Panc1 (cell line): ENCODE results near the gene ECHDC3. TPM values are rescaled to one million over a fixed set of nuclear protein-coding genes. Genes with fewer than 3 reads are reported as not detected.

Source experiments
- ATAC-seq: fragments of 200-7000 bp; cut with Tn5 transposase; 2 replicates; pipeline ENCODE4 v1.9.1; 2020; ENCODE audit warnings: mild to moderate bottlenecking, moderate library complexity
- BruUV-seq: library from RNA; stranded (reverse); fragments of 400-500 nt; replicated peaks from 2 replicates; lab custom pipeline; 2021; lab: Mats Ljungman, UMichigan
- CTCF ChIA-PET: fragments of 300-600 bp; sonication (Branson Sonifier 250); formaldehyde crosslinking; loops from one replicate; lab custom pipeline; 2022; ENCODE audit warnings: antibody characterized with exemption; lab: Charles Lee
- POLR2A ChIA-PET: fragments of 300-600 bp; sonication (Branson Sonifier 250); formaldehyde crosslinking; loops from one replicate; lab custom pipeline; 2022; ENCODE audit warnings: antibody characterized with exemption; lab: Charles Lee
- DNase-seq: peaks from one replicate; pipeline ENCODE4 v3.0.0-alpha.2; 2010; ENCODE audit warnings: low read depth, low spot score
- H3K27ac ChIP-seq: 2 replicates; pipeline ENCODE4 v1.5.1; 2011; ENCODE audit warnings: mild to moderate bottlenecking, low read length, inconsistent platforms
- H3K27me3 ChIP-seq: fragments of 200-500 bp; sonication (Bioruptor generic); 2 replicates; pipeline ENCODE4 v1.6.0; 2014; ENCODE audit warnings: low read length, inconsistent platforms; ENCODE audit not compliant: control insufficient read depth, insufficient read depth
- H3K36me3 ChIP-seq: fragments of 200-500 bp; sonication (Bioruptor generic); 2 replicates; pipeline ENCODE4 v1.5.1; 2014; ENCODE audit warnings: inconsistent platforms, mild to moderate bottlenecking, low read length, moderate library complexity; ENCODE audit not compliant: control insufficient read depth, insufficient read depth
- H3K4me1 ChIP-seq: 2 replicates; pipeline ENCODE4 v1.5.1; 2011; ENCODE audit warnings: inconsistent platforms, mild to moderate bottlenecking, low read length, moderate library complexity; ENCODE audit not compliant: control insufficient read depth, insufficient read depth
- H3K4me3 ChIP-seq, 2 experiments: 2 replicates each; pipeline ENCODE4 v1.5.1; 2011 to 2012; ENCODE audit warnings: low read depth in 2 of 2, low read length in 2 of 2, mild to moderate bottlenecking in 2 of 2, inconsistent platforms in 1 of 2, moderate library complexity in 1 of 2
- H3K9me3 ChIP-seq: fragments of 200-500 bp; sonication (Bioruptor generic); 2 replicates; pipeline ENCODE4 v1.5.1; 2014; ENCODE audit warnings: low read depth, mild to moderate bottlenecking, inconsistent platforms, low read length, moderate library complexity; ENCODE audit not compliant: control insufficient read depth, insufficient read depth
- CTCF ChIP-seq: fragments of 450-650 bp; IDR thresholded peaks from 2 replicates; pipeline ENCODE4 v1.5.1; 2017; ENCODE audit warnings: mild to moderate bottlenecking
- POLR2AphosphoS5 ChIP-seq: IDR thresholded peaks from 2 replicates; pipeline ENCODE4 v1.6.1; 2012; ENCODE audit warnings: mild to moderate bottlenecking, low read depth, low read length, moderate library complexity
- SIN3A ChIP-seq: IDR thresholded peaks from 2 replicates; pipeline ENCODE4 v1.6.1; 2012; ENCODE audit warnings: low read depth, mild to moderate bottlenecking, low read length, moderate library complexity, borderline replicate concordance; ENCODE audit not compliant: insufficient read depth
- TCF7L2 ChIP-seq: IDR thresholded peaks from 2 replicates; pipeline ENCODE4 v1.6.1; 2011; ENCODE audit warnings: mild to moderate bottlenecking, low read depth, low read length, inconsistent platforms
- in situ Hi-C: cut with HindIII; loops from 2 replicates; pipeline ENCODE4 v1.10.0; 2016; ENCODE audit warnings: low sequenced_read_pairs, low pct_unique_long_range_greater_than_20kb
- intact Hi-C: fragments of 100-400 bp; cut with micrococcal nuclease; formaldehyde crosslinking; loops from one replicate; pipeline ENCODE4 v1.10.0; 2022; ENCODE audit not compliant: unreplicated experiment
- total RNA-seq: library from RNA; stranded (reverse); gene quantifications from one replicate; pipeline ENCODE4 v1.2.1, GENCODE V29; 2021; ENCODE audit not compliant: unreplicated experiment
- TF ChIP-seq, protein P1 (sequence below), 2 experiments: IDR thresholded peaks; 2 replicates each; pipeline ENCODE4 v1.6.1; 2011 to 2012; ENCODE audit warnings: low read depth in 2 of 2, control low read depth in 1 of 2, low read length in 1 of 2, mild to moderate bottlenecking in 1 of 2, moderate library complexity in 1 of 2; ENCODE audit not compliant: insufficient read depth in 1 of 2

Gene ECHDC3
- total RNA-seq, 1 experiment from 2014 or later = 5.8 TPM

GRCh38 chr10:11698691-11699549 lies 43.3 kb upstream of the ECHDC3 start:
- ATAC-seq = no peak
- Histone ChIP-seq H3K36me3 (no peaks in the 10 kb centered on the region), H3K4me3 (no peak overlapping the region), H3K27ac (no peak overlapping the region), H3K9me3 (no peaks in the 10 kb centered on the region), H3K27me3 (no peaks in the 10 kb centered on the region), H3K4me1 (no peaks in the 10 kb centered on the region)
- in situ Hi-C loops (no loop called here), intact Hi-C loops (loop anchor here (2.0 kb wide), 1 partner anchor 58 kb away; no protein-coding TSS in a partner anchor)
- DNase-seq = no peak
- no TSS peak for BruUV-seq
- ChIA-PET CTCF (no interaction called here), POLR2A (no interaction called here)
- TF ChIP-seq TCF7L2 = no peak

GRCh38 chr10:11699550-11700097 lies 42.6 kb upstream of the ECHDC3 start:
- intact Hi-C loops = loop anchor here (2.0 kb wide), 1 partner anchor 57 kb away; no protein-coding TSS in a partner anchor
- H3K27me3 ChIP-seq = no peaks in the 10 kb centered on the region
- ChIA-PET POLR2A (no interaction called here), CTCF (no interaction called here)
- H3K9me3 ChIP-seq = no peaks in the 10 kb centered on the region
- no peaks in the 10 kb centered on the region for H3K36me3 ChIP-seq
- no peak overlapping the region for H3K4me3 ChIP-seq
- BruUV-seq = no TSS peak
- no peak overlapping the region for H3K27ac ChIP-seq
- ATAC-seq (no peak), DNase-seq (no peak)
- TF ChIP-seq TCF7L2 (no peak), SIN3A (no peak), POLR2AphosphoS5 (no peak), CTCF (no peak)
- TF ChIP-seq, protein P1, sequence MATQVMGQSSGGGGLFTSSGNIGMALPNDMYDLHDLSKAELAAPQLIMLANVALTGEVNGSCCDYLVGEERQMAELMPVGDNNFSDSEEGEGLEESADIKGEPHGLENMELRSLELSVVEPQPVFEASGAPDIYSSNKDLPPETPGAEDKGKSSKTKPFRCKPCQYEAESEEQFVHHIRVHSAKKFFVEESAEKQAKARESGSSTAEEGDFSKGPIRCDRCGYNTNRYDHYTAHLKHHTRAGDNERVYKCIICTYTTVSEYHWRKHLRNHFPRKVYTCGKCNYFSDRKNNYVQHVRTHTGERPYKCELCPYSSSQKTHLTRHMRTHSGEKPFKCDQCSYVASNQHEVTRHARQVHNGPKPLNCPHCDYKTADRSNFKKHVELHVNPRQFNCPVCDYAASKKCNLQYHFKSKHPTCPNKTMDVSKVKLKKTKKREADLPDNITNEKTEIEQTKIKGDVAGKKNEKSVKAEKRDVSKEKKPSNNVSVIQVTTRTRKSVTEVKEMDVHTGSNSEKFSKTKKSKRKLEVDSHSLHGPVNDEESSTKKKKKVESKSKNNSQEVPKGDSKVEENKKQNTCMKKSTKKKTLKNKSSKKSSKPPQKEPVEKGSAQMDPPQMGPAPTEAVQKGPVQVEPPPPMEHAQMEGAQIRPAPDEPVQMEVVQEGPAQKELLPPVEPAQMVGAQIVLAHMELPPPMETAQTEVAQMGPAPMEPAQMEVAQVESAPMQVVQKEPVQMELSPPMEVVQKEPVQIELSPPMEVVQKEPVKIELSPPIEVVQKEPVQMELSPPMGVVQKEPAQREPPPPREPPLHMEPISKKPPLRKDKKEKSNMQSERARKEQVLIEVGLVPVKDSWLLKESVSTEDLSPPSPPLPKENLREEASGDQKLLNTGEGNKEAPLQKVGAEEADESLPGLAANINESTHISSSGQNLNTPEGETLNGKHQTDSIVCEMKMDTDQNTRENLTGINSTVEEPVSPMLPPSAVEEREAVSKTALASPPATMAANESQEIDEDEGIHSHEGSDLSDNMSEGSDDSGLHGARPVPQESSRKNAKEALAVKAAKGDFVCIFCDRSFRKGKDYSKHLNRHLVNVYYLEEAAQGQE (IDR thresholded peaks at IDR 0.05; ENCODE audit: insufficient read depth in 1 of 2, low read depth in 2 of 2, low read length in 1 of 2) = no peak
- no peaks in the 10 kb centered on the region for H3K4me1 ChIP-seq
- in situ Hi-C loops = no loop called here

GRCh38 chr10:11700539-11700938 lies 41.6 kb upstream of the ECHDC3 start:
- no TSS peak for BruUV-seq
- DNase-seq (no peak), ATAC-seq (no peak)
- Histone ChIP-seq H3K9me3 (no peaks in the 10 kb centered on the region), H3K4me1 (no peaks in the 10 kb centered on the region), H3K36me3 (no peaks in the 10 kb centered on the region), H3K4me3 (no peak overlapping the region), H3K27ac (no peak overlapping the region), H3K27me3 (no peaks in the 10 kb centered on the region)
- TF ChIP-seq POLR2AphosphoS5 (no peak), SIN3A (no peak)
- TF ChIP-seq, protein P1 (IDR thresholded peaks at IDR 0.05; ENCODE audit: insufficient read depth in 1 of 2, low read depth in 2 of 2, low read length in 1 of 2) = no peak
- ChIA-PET CTCF (no interaction called here), POLR2A (no interaction called here)
- intact Hi-C loops = no loop called here
- in situ Hi-C loops = no loop called here
